Measurements from ENCODE around the gene LAMP2. TPM values are rescaled to one million over a fixed set of nuclear protein-coding genes. Genes with fewer than 3 reads are reported as not detected.

Gene LAMP2
- total and polyA plus RNA-seq, 2 of the 8 experiments (the other 6 are each of a cell fraction or from before 2014, with no cell fraction given), result 21.2 to 29.9 TPM

GRCh38 chrX:120504569-120504968 lies 35.5 kb upstream of the LAMP2 start:
- Histone ChIP-seq H3K23ac (ENCODE audit: insufficient read length) (no peak overlapping the region), H3K56ac (replicated peaks; ENCODE audit: insufficient read length, low read depth, low read length) (no peak overlapping the region), H3K79me1 (ENCODE audit: low read depth, low read length) (no peaks in the 10 kb centered on the region), H3K4me1 (replicated peaks in 1 of 4; ENCODE audit: control insufficient read depth in 3 of 4, insufficient read depth in 4 of 4, low read length in 3 of 4) (no peaks in the 10 kb centered on the region), H3K14ac (ENCODE audit: insufficient read length) (no peak overlapping the region), H3K4ac (replicated peaks; ENCODE audit: insufficient read length, low read depth, low read length) (no peak overlapping the region), H4K20me1 (replicated peaks in 1 of 2; ENCODE audit: control insufficient read depth in 1 of 2, insufficient read depth in 2 of 2, low read length in 2 of 2) (no peaks in the 10 kb centered on the region), H2BK120ac (replicated peaks; ENCODE audit: low read depth, low read length) (no peak overlapping the region), H4K8ac (ENCODE audit: extremely low read depth, insufficient read depth, low read length) (no peak overlapping the region), H4K5ac (ENCODE audit: insufficient read length, low read depth, low read length) (no peak overlapping the region), H2BK20ac (ENCODE audit: low read length) (no peak overlapping the region), H2BK5ac (ENCODE audit: low read depth, low read length) (no peak overlapping the region), H3K27me3 (replicated peaks in 1 of 4; ENCODE audit: control insufficient read depth in 3 of 4, extremely low read depth in 1 of 4, insufficient read depth in 3 of 4, low read length in 3 of 4) (no peaks in the 10 kb centered on the region), H3K23me2 (ENCODE audit: low read depth, low read length) (no peaks in the 10 kb centered on the region), H2AK5ac (ENCODE audit: low read depth, low read length) (no peak overlapping the region), H2AFZ (ENCODE audit: low read length) (no peak overlapping the region), H3K27ac (ENCODE audit: low read depth, low read length) (no peak overlapping the region), H2BK15ac (ENCODE audit: low read length) (no peak overlapping the region), H3K9ac (replicated peaks in 1 of 4; ENCODE audit: extremely low read depth in 1 of 4, low read depth in 3 of 4, low read length in 3 of 4) (no peak overlapping the region), H2BK12ac (ENCODE audit: low read depth, low read length) (no peak overlapping the region), H4K91ac (replicated peaks; ENCODE audit: insufficient read length, low read length) (no peak overlapping the region), H3K9me3 (ENCODE audit: insufficient read depth in 2 of 2, low read depth in 1 of 2, low read length in 1 of 2) (no peaks in the 10 kb centered on the region), H3K4me3 (ENCODE audit: extremely low read depth in 1 of 4, insufficient read depth in 2 of 4, low read depth in 3 of 4, low read length in 4 of 4) (no peak overlapping the region), H3K18ac (ENCODE audit: extremely low read depth, low read length) (no peak overlapping the region), H3K79me2 (ENCODE audit: control insufficient read depth in 1 of 2, insufficient read depth in 2 of 2, low read length in 2 of 2) (no peaks in the 10 kb centered on the region), H3K36me3 (ENCODE audit: control insufficient read depth in 2 of 4, insufficient read depth in 4 of 4, low read length in 3 of 4) (no peaks in the 10 kb centered on the region), H3K4me2 (ENCODE audit: insufficient read depth in 1 of 2, low read depth in 2 of 2, low read length in 2 of 2) (no peak overlapping the region)
- FAIRE-seq (no peak), DNase-seq (ENCODE audit: low read depth in 1 of 2, low spot score in 2 of 2) (no peak)
- TF ChIP-seq GABPA (IDR thresholded peaks at IDR 0.05; ENCODE audit: borderline replicate concordance, insufficient read depth, low read length) (no peak), POLR2A (IDR thresholded peaks at IDR 0.05; ENCODE audit: control extremely low read depth in 1 of 2, low read depth in 2 of 2, low read length in 2 of 2) (no peak), SUZ12 (IDR thresholded peaks at IDR 0.05; ENCODE audit: low read length) (no peak), CHD2 (IDR thresholded peaks at IDR 0.05; ENCODE audit: low read length) (no peak), KDM4A (IDR thresholded peaks at IDR 0.05; ENCODE audit: low read depth, low read length, severe bottlenecking) (no peak), FOSL1 (IDR thresholded peaks at IDR 0.05; ENCODE audit: insufficient read depth, low read depth, low read length) (no peak), YY1 (IDR thresholded peaks at IDR 0.05; ENCODE audit: low read depth, low read length) (no peak), EZH2 (IDR thresholded peaks at IDR 0.05; ENCODE audit: low read depth, low read length, severe bottlenecking) (no peak), CHD1 (IDR thresholded peaks at IDR 0.05; ENCODE audit: low read depth, low read length) (no peak)
- TF ChIP-seq, protein P1, sequence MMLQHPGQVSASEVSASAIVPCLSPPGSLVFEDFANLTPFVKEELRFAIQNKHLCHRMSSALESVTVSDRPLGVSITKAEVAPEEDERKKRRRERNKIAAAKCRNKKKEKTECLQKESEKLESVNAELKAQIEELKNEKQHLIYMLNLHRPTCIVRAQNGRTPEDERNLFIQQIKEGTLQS (IDR thresholded peaks at IDR 0.05; ENCODE audit: insufficient read depth, low read depth, low read length), result no peak
- 80% methylated on average over 1 of the region's 1 CpG; no CpG with 5 or more reads in 1 of the 2 experiments for WGBS, 2 experiments (ENCODE audit: extremely low coverage in 1 of 2, insufficient coverage in 1 of 2, insufficient read length in 1 of 2, insufficient replicate concordance in 2 of 2, low coverage in 1 of 2, low lambda C conversion rate in 2 of 2, missing lambda C conversion rate in 1 of 2)
- ChIA-PET POLR2A (ENCODE audit: partially characterized antibody) (no interaction called here), CTCF (ENCODE audit: partially characterized antibody) (no interaction called here)
